ENCODE measurements around the gene PODN.

Gene PODN

DNA sequence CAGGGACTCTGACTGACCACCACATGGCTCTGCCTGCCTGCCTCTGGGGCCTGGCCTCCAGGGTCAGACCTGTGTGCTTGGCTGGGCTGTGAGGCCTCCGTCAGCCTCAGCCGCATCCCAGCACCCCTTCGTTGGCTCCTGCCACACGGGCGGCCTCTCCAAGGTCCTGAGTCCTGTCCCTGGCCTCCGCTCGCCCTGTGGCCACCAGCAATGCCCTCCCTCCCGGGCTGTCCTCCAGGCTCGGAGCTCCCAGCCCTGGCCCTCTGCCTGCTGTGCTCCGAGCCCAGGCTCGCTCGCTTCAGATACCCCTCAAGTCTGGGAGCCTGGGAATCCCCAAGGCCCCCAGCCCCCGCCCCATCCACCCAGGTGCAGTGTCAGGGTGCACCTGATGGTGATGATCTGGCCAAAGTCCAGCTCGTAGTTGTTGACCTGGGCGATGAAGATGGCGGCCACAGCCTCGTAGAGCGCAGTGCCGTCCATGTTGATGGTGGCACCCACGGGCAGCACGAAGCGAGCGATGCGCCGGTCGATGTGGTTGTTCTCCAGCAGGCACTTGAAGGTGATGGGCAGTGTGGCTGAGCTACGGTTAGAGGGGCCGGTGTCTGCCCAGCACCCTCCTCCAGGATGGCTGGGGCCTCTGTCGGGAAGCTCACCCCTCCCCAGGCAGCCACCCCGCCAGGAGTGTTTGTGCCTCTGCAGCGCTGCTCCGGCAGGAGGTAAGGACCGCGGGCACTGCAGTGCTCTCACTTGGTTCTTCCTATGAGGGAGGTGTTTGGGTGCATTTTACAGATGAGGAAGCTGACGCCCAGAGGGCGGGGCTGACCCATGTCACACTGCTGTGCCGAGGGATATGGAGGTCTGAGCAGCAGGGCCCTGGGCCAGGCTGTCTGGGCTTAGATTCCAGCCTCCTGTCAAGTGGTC lies 28.5 kb downstream of the PODN start:
- DNase-seq (ENCODE audit: low read depth) = no peak

- DNase-seq (ENCODE audit: low read depth) = no peak
Measured at GRCh38 chr1:53091841-53092645, 30.0 kb downstream of the PODN start.

GRCh38 chr1:53092659-53093450 lies 30.8 kb downstream of the PODN start:
- no peak for DNase-seq (ENCODE audit: low read depth)

- DNase-seq (ENCODE audit: low read depth) = no peak
Measured at GRCh38 chr1:53093451-53093754, 31.4 kb downstream of the PODN start.

DNA sequence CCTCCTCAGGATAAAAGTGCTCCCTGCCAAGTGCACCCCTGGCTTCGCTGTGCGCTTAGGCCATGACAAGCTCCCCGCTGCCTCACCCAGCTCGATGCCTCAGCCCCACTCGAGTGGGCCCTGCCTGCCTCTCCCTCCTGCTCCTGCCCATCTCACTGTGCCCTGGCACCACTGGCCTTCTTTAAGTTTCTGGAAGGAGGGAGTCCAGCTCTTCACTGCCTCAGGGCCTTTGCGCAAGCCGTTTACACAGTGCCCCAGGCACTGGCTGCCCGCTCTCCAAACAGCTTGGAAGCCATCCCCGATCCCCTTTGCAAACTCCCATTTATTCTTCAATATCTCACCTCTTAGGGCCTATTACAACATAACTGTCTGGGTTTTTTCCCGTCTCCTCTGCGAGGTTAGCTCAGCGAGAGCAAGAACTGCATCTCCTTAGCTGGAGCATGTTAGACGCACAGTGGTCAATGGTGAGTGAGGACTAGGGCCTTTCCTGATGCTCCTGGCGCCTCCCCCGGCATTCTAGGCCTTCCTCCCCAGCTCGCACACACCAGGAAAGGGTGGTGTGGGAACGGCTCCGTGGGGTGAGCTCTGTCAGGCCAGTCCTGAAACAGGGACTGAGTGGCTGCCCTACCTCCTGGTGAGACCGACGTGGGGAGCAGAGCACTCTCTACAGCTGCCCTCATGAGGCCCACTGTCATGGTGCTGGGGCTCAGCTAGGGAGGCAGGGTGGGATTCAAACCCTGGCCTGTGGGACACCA lies 31.9 kb downstream of the PODN start:
- no peak for DNase-seq (ENCODE audit: low read depth)

DNA sequence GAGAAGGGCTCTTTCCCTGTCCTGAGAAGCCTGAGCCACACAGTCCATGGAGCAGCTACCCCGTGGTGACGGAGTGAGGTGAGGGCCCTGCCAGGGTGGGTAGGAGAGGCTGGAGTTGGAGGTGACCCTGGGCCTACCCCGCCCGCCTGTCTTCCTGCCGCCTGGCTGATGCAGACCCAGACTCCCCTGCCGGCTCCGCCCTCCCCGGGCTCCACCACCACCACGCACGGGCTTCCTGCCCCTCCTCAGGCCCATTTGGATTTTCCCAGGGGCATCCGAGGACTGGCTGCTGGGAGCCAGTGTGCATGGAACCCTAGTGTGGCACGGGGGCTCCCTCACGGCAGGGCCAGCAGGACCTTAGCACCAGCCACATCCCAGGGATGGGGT lies 32.5 kb downstream of the PODN start:
- DNase-seq (ENCODE audit: low read depth) = no peak

DNA sequence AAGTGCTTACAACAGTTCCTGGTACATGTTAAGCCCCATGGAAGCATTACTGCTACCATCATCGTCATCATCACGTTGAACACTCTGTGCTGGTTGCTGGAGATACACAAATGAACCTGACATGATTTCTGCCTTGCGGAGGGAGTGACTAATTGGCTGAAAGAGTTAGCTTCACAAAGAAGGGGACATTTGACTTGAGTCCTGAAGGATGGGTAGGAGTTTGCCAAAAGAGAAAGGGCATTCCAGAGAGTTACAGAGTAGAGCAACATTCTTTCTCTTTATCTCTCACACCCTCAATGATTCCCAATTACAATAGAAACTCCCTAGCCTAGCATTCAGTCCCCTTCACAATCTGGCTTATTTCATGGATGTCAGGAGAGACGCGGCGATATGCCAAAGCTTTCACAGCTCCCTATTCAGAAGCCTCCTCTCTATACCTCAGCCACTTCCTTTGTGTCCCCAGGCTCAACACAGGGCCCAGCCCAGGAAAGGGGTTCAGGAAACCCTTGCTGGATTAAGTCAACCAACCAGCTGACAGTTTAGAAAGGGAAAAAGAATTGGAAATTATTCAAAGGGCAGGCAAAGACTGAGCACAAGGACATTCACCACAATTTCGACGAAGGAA lies 42.4 kb downstream of the PODN start:
- no peak for DNase-seq (ENCODE audit: low read depth)

GRCh38 chr1:53107090-53107489 lies 45.1 kb downstream of the PODN start:
- DNase-seq (ENCODE audit: low read depth) = no peak

DNA sequence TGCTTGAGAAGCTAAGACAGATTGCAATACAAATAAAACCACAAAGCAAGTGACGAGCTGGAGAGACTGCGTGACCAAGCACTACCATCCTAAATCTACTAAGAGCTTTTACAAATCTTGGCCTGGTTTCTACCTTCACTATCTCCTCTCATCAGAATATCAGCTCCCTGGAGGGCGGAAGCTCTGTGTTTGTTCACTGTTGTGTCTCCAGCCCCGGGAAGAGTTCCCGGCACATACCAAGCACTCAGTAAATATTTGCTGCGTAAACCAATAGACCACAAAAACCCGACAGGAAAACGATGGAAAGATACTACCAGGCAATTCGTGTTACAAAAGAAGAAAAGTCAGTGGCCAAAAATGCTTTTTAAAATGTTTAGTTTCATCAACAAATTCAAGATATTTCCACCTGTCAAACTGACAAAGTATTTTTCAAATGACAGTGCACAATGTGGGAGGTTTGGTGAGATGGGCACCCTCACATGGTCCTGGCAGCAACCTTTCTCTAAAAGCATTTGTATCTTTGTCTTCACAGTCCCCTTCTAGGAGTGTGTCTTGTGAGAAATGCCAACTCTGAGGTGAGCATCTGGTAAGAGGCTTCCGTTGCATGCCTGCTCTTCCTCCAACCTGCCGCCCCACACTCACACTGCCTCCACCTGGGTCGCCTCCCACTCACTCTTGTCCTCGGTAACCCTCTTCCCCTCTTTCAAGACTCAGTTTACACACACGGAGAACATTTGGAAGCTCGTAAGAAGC lies 45.7 kb downstream of the PODN start:
- no peak for DNase-seq (ENCODE audit: low read depth)

DNA sequence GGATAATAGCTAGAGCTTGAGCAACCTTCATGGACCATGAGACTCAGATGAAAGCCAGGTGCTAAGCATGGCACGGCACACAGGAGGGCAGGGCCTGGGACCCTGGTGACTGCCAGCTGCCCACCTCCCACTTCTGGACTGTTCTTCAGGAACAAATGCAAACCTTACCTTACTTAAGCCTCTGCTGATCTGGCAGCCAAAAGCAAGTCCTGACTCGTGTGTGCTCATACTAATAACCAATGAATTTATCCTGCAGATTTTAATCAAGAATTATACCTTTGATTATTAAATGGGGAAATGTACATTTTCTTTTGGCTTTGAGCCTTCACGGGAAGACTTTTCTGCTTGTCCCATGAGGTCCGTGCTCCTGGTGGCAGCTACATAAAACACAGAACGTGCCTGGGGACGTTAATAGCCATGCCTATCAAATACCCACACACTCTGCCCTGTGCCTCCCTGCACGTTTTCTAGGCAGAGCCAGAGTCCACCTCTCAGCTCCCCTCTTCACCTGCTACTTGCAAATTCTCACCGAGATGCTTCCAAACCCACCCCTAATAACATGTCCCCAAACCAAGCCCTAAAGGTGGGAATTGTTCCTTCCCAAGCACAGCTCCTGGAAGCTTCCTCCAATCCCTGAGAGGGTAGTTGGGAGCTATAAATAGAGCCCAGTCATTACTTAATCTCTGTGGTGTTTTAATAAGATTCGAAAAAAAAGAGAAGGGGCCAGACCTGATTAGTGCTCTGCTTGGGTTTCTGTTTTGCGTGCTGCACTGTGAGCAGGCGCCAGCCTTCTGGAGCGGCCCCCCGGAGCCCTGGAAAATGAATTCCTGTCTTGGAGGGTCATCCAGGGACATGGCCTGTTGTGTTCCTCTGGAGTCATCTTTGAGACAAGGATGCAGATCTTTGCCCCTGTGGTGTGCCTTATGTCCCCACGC lies 46.9 kb downstream of the PODN start:
- DNase-seq (ENCODE audit: low read depth) = no peak

DNA sequence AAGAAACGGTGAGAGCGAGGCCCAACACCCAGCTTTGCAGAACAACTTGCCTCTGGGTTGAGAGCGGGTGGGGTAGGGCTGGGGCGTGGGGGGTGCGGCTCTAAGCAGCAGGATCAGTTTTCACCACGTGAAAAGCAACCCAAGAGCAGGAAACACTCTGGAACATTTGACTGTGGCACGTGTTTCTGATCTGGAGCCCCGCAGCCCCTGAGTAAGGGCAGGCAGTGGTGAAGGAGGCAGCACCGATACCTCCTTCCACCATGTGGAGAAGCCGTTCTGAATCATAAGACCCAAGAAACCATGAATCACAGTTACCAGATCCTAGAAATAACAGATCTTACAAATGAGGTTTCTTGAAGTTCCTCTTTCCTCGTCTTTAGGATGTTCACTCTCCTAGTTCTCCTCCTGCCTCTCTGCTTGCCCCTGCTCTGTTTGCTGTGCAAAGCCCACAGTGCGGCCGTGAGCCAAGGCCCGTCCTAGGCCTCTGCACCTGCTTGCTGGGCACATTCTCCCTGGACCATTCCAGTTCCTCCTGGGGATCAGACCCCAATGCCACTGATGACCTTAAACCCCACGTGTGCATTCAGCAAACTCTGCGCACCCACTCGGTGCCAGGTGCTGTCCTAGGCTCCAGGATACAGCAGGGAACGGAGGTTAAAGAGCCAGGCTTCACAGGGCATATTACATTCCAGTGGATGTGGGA lies 48.5 kb downstream of the PODN start:
- DNase-seq (ENCODE audit: low read depth) = no peak

- no peak for DNase-seq (ENCODE audit: low read depth)
Measured at GRCh38 chr1:53111073-53111556, 49.1 kb downstream of the PODN start.

- DNase-seq (ENCODE audit: low read depth) = no peak
Measured at GRCh38 chr1:53111693-53112092, 49.7 kb downstream of the PODN start.

DNA sequence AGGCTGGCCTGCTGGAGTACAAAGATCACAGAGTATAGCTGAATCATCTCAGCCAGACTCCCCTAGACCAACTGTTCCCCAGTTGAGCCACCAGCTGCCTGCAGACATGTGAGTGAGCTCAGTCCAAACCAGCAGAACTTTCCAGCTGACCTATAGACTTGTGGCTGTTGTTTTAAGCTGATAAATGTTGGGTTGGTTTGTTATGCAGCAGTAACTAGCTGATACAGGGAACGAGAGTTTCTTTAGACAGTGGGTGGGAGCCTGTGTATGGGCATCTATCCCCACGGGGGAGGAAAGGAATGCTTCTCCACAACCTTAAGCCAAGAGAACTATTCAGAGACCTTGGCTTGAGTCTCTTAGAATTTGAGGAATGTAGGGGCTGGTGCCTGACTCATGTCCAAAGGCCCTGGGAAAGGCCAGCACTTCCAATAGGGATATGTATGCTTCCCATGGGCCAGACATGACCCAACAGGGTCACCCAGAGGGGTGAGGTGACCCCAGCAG lies 50.3 kb downstream of the PODN start:
- DNase-seq (ENCODE audit: low read depth) = no peak

DNA sequence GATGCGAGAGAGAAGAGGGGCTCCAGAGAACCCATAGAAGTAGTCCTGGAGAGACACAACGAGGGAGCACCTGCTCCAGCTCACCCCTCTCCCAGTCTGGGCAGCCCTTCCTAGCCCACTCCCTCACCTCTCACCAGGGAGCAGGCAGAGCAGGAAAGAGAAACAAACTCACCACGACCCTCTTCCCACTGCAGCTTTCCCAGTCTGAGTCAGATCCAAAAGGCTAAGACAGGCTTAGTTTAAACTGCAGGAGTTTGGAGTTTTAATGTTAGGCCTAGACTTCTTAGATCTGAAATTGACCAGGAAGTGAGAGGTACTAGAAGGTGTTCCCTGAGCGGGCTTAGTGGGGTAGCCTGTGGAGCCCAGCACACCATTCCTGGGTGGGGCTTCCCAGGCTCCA lies 50.8 kb downstream of the PODN start:
- no peak for DNase-seq (ENCODE audit: low read depth)

GRCh38 chr1:53114090-53114489 lies 52.1 kb downstream of the PODN start:
- DNase-seq (ENCODE audit: low read depth) = no peak

- no peak for DNase-seq (ENCODE audit: low read depth)
Measured at GRCh38 chr1:53114581-53115400, 52.8 kb downstream of the PODN start.
